ENCODE measurements around the gene MB21D2.

DNA sequence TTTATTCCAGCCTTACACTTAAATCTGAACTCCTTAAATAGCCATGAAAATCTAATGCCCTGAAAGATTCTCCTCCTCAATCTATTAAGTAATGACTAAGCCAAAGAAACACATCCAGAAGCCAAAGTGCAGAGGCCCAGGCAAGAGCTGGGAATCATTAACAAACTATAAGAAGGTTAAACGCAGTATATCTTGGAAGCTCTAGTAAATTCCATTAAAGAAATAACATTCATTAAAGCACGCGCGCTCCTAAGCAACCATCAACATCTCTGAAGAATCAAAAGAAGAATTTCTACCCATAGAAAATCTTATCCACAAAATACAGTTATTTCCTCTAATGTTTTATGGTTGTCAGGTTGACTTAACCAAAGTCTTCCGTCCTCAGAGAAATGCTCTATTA is 29.5 kb downstream of the MB21D2 start:
- TF ChIP-seq, protein P1, sequence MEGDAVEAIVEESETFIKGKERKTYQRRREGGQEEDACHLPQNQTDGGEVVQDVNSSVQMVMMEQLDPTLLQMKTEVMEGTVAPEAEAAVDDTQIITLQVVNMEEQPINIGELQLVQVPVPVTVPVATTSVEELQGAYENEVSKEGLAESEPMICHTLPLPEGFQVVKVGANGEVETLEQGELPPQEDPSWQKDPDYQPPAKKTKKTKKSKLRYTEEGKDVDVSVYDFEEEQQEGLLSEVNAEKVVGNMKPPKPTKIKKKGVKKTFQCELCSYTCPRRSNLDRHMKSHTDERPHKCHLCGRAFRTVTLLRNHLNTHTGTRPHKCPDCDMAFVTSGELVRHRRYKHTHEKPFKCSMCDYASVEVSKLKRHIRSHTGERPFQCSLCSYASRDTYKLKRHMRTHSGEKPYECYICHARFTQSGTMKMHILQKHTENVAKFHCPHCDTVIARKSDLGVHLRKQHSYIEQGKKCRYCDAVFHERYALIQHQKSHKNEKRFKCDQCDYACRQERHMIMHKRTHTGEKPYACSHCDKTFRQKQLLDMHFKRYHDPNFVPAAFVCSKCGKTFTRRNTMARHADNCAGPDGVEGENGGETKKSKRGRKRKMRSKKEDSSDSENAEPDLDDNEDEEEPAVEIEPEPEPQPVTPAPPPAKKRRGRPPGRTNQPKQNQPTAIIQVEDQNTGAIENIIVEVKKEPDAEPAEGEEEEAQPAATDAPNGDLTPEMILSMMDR (conservative IDR thresholded peaks at IDR 0.05; ENCODE audit: low read depth, low read length), result no peak
- TF ChIP-seq EZH2 (IDR thresholded peaks at IDR 0.05; ENCODE audit: low read length, unreplicated experiment), result no peak
